ENCODE results near the gene PDLIM7. TPM values are rescaled to one million over a fixed set of nuclear protein-coding genes. Genes with fewer than 3 reads are reported as not detected.

PDLIM7 gene
- total and polyA plus RNA-seq, 2 of the 4 experiments (the other 2 are of a cell fraction): 70.4 to 534 TPM

DNA sequence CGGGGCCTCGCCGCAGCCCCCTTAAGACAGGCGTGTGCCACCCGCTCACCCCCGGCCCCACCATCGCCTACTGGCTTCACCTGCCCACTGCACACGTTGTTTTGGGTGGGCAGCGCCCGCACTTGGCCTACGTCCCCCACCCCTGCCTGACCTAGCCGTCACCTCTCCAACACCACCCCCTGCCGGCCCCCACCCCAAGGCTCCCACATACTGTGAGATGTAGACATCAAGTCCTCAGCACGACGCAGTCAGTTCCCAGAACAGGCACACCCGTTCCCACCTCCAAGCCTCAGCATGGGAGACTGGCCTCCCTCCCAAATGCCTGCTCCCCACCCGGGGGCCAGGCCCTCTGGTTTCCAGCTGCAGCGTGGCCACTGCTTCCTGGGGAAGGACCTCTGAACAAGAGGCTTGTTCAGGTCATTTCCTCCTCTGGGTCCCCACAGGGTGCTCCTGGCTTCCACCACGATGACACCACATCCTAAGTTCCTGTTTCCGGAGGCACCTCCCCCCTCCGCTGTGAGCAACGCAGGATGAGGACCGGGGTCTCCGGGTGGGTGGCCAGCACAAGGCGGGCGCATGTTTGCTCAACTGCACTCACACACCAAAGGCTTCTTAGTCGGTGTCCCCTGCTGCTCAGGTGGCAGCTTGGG, 35.3 kb downstream of the PDLIM7 start:
- no peaks in the 10 kb centered on the region for H3K9me1 ChIP-seq (ENCODE audit: insufficient read depth, low read length)
- no peak overlapping the region for H3K14ac ChIP-seq (replicated peaks; ENCODE audit: low read depth, low read length)
- no peak overlapping the region for H4K5ac ChIP-seq (ENCODE audit: low read depth, low read length)
- H2AFZ ChIP-seq (replicated peaks; ENCODE audit: low read length, poor library complexity): no peak overlapping the region
- H3K23ac ChIP-seq (ENCODE audit: low read depth, low read length): no peak overlapping the region
- H3K4me3 ChIP-seq (ENCODE audit: insufficient read depth, low read depth, low read length): no peak overlapping the region
- 94% methylated on average over 8 of the region's 27 CpGs; no CpG with 5 or more reads in 1 of the 2 experiments for WGBS, 2 experiments (ENCODE audit: extremely low coverage in 2 of 2, insufficient read length in 1 of 2)
- H3K27me3 ChIP-seq (ENCODE audit: control insufficient read depth, insufficient read depth, low read length): no peaks in the 10 kb centered on the region
- DNase-seq (no peak), ATAC-seq (ENCODE audit: low read depth) (no peak)
- no peak overlapping the region for H3K18ac ChIP-seq (ENCODE audit: low read depth, low read length)
- H3K56ac ChIP-seq (ENCODE audit: extremely low read depth, insufficient read depth, low read length): no peak overlapping the region
- no peak overlapping the region for H2BK15ac ChIP-seq (ENCODE audit: low read depth, low read length)
- no peak overlapping the region for H2BK5ac ChIP-seq (ENCODE audit: low read depth, low read length, poor library complexity, severe bottlenecking)
- H4K20me1 ChIP-seq (ENCODE audit: insufficient read depth, low read length): peaks cover 68% of the 10 kb centered on the region
- H3K36me3 ChIP-seq (ENCODE audit: control insufficient read depth, insufficient read depth, low read length): peaks cover 75% of the 10 kb centered on the region
- CTCF ChIA-PET: no interaction called here
- POLR2A ChIA-PET (ENCODE audit: unreplicated experiment): no interaction called here
- no peak overlapping the region for H2AK9ac ChIP-seq (replicated peaks; ENCODE audit: low read depth, low read length, poor library complexity)
- H3K4me2 ChIP-seq (ENCODE audit: low read depth, low read length): no peak overlapping the region
- no peak overlapping the region for H3K4ac ChIP-seq (ENCODE audit: low read depth, low read length)
- H2BK20ac ChIP-seq (ENCODE audit: low read depth, low read length): no peak overlapping the region
- intact Hi-C loops (cut with micrococcal nuclease) (no loop called here), in situ Hi-C loops (cut with MboI; ENCODE audit: low sequenced_read_pairs) (no loop called here), dilution Hi-C loops (cut with HindIII; ENCODE audit: low sequenced_read_pairs, unreplicated experiment) (no loop called here)
- H4K8ac ChIP-seq (ENCODE audit: low read depth in 2 of 2, low read length in 2 of 2): no peak overlapping the region
- no peaks in the 10 kb centered on the region for H3K9me3 ChIP-seq (ENCODE audit: control insufficient read depth, insufficient read depth, low read length)
- H2AK5ac ChIP-seq (ENCODE audit: low read depth, low read length): no peak overlapping the region
- no peaks in the 10 kb centered on the region for H3K4me1 ChIP-seq (ENCODE audit: control insufficient read depth, insufficient read depth, low read length)
- no peak overlapping the region for H3K9ac ChIP-seq (ENCODE audit: low read depth, low read length)
- H3K27ac ChIP-seq (ENCODE audit: insufficient read depth, low read length): no peak overlapping the region
- H3K79me1 ChIP-seq (ENCODE audit: low read depth in 1 of 2, low read length in 2 of 2): peaks cover 21 to 46% of the 10 kb centered on the region in 2 experiments
- BruUV-seq (replicated peaks): no TSS peak
- H4K91ac ChIP-seq (ENCODE audit: insufficient read depth, low read depth, low read length): no peak overlapping the region
- TF ChIP-seq, protein P1, sequence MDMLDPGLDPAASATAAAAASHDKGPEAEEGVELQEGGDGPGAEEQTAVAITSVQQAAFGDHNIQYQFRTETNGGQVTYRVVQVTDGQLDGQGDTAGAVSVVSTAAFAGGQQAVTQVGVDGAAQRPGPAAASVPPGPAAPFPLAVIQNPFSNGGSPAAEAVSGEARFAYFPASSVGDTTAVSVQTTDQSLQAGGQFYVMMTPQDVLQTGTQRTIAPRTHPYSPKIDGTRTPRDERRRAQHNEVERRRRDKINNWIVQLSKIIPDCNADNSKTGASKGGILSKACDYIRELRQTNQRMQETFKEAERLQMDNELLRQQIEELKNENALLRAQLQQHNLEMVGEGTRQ (IDR thresholded peaks at IDR 0.05; ENCODE audit: low read depth, low read length): no peak
- TF ChIP-seq, protein P2, sequence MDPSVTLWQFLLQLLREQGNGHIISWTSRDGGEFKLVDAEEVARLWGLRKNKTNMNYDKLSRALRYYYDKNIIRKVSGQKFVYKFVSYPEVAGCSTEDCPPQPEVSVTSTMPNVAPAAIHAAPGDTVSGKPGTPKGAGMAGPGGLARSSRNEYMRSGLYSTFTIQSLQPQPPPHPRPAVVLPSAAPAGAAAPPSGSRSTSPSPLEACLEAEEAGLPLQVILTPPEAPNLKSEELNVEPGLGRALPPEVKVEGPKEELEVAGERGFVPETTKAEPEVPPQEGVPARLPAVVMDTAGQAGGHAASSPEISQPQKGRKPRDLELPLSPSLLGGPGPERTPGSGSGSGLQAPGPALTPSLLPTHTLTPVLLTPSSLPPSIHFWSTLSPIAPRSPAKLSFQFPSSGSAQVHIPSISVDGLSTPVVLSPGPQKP (IDR thresholded peaks at IDR 0.05; ENCODE audit: borderline replicate concordance, low read depth, low read length): no peak
- no peak for TF ChIP-seq MAZ (IDR thresholded peaks at IDR 0.05; ENCODE audit: borderline replicate concordance, low read depth, low read length)
- TF ChIP-seq, protein P3, sequence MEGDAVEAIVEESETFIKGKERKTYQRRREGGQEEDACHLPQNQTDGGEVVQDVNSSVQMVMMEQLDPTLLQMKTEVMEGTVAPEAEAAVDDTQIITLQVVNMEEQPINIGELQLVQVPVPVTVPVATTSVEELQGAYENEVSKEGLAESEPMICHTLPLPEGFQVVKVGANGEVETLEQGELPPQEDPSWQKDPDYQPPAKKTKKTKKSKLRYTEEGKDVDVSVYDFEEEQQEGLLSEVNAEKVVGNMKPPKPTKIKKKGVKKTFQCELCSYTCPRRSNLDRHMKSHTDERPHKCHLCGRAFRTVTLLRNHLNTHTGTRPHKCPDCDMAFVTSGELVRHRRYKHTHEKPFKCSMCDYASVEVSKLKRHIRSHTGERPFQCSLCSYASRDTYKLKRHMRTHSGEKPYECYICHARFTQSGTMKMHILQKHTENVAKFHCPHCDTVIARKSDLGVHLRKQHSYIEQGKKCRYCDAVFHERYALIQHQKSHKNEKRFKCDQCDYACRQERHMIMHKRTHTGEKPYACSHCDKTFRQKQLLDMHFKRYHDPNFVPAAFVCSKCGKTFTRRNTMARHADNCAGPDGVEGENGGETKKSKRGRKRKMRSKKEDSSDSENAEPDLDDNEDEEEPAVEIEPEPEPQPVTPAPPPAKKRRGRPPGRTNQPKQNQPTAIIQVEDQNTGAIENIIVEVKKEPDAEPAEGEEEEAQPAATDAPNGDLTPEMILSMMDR (conservative IDR thresholded peaks at IDR 0.05; ENCODE audit: low read depth, low read length): no peak
- TF ChIP-seq POLR2A (IDR thresholded peaks at IDR 0.05; ENCODE audit: low read depth, low read length): no peak
- no peak for TF ChIP-seq CEBPB (IDR thresholded peaks at IDR 0.05; ENCODE audit: low read depth, low read length)
- no peak for TF ChIP-seq BHLHE40 (IDR thresholded peaks at IDR 0.05; ENCODE audit: low read depth, low read length)
- TF ChIP-seq CHD1 (IDR thresholded peaks at IDR 0.05; ENCODE audit: low read depth, low read length): no peak
- no peak for TF ChIP-seq SMC3 (IDR thresholded peaks at IDR 0.05; ENCODE audit: low read depth, low read length)
- no peak for TF ChIP-seq NFE2L2 (IDR thresholded peaks at IDR 0.05; ENCODE audit: low read depth, low read length)
- no peak for TF ChIP-seq RCOR1 (IDR thresholded peaks at IDR 0.05; ENCODE audit: insufficient replicate concordance, low read length)
- TF ChIP-seq FOS (IDR thresholded peaks at IDR 0.05; ENCODE audit: low read depth, low read length): no peak
- H2BK120ac ChIP-seq (ENCODE audit: low read depth, low read length): no peak overlapping the region

Measured in IMR-90 (cell line).